ENCODE measurements around the gene COL13A1. TPM values are rescaled to one million over a fixed set of nuclear protein-coding genes. Genes with fewer than 3 reads are reported as not detected.

Gene COL13A1
- total RNA-seq, 1 experiment from 2014 or later = 3.6 TPM

- Histone ChIP-seq H3K4me1 (ENCODE audit: insufficient read depth, low read length) (no peaks in the 10 kb centered on the region; the same call in none of the 2 replicates), H3K9ac (ENCODE audit: extremely low read depth, insufficient read length, low read length) (no peak overlapping the region), H3K4ac (ENCODE audit: low read depth, low read length) (no peak overlapping the region), H2BK12ac (ENCODE audit: insufficient read length, low read depth, low read length) (no peak overlapping the region), H3K27me3 (ENCODE audit: insufficient read depth, low read length) (no peaks in the 10 kb centered on the region), H4K91ac (ENCODE audit: insufficient read length, low read depth, low read length) (no peak overlapping the region), H4K8ac (replicated peaks; ENCODE audit: insufficient read length, low read depth, low read length) (no peak overlapping the region), H3K14ac (ENCODE audit: insufficient read depth, low read length) (no peak overlapping the region), H4K5ac (ENCODE audit: insufficient read length, low read depth, low read length) (no peak overlapping the region), H3K9me3 (ENCODE audit: control insufficient read depth, low read depth, low read length) (no peaks in the 10 kb centered on the region), H3K79me2 (ENCODE audit: insufficient read depth, low read length) (no peaks in the 10 kb centered on the region), H3K18ac (ENCODE audit: insufficient read length, low read depth, low read length) (no peak overlapping the region), H2BK120ac (ENCODE audit: low read depth, low read length, poor library complexity, severe bottlenecking) (no peak overlapping the region), H3K23ac (ENCODE audit: insufficient read length, low read depth, low read length) (no peak overlapping the region), H2BK15ac (ENCODE audit: low read depth, low read length) (no peak overlapping the region), H3K56ac (ENCODE audit: insufficient read length, low read depth, low read length) (no peak overlapping the region), H4K20me1 (ENCODE audit: control insufficient read depth, insufficient read depth, insufficient read length) (no peaks in the 10 kb centered on the region), H3K79me1 (ENCODE audit: insufficient read depth, low read depth, low read length, poor library complexity, severe bottlenecking) (no peaks in the 10 kb centered on the region), H2AFZ (ENCODE audit: low read length) (no peak overlapping the region), H3K23me2 (ENCODE audit: insufficient read length, low read depth, low read length, poor library complexity, severe bottlenecking) (no peaks in the 10 kb centered on the region), H3K4me2 (ENCODE audit: insufficient read depth, insufficient read length, low read length) (no peak overlapping the region), H2BK5ac (ENCODE audit: insufficient read length, low read length) (no peak overlapping the region), H2BK20ac (ENCODE audit: low read depth, low read length, poor library complexity, severe bottlenecking) (no peak overlapping the region), H3K27ac (ENCODE audit: insufficient read length, low read depth, low read length) (no peak overlapping the region), H3T11ph (ENCODE audit: low read length) (no peak overlapping the region), H2AK5ac (ENCODE audit: insufficient read length, low read length) (no peak overlapping the region)
- no CpG with 5 or more reads among the region's 12 CpGs for WGBS (ENCODE audit: extremely low coverage, insufficient read length, low lambda C conversion rate)
- H3K36me3 Mint-ChIP-seq (ENCODE audit: insufficient read depth in 1 of 3, low read depth in 3 of 3) = no peaks in the 10 kb centered on the region; a peak in 1 of 7 replicates
- peaks cover 39 to 54% of the 10 kb centered on the region in 2 experiments for H3K4me1 Mint-ChIP-seq
- DNase-seq = no peak
- H3K9me3 Mint-ChIP-seq = no peaks in the 10 kb centered on the region
- peak overlapping the region in 1 of 2 experiments; percentile 34; a peak in 1 of 5 replicates for H3K4me3 Mint-ChIP-seq
- peak overlapping the region in 1 of 3 experiments; percentile 8; a peak in 1 of 7 replicates for H3K27ac Mint-ChIP-seq
- no peak for TF ChIP-seq CTCF (conservative IDR thresholded peaks at IDR 0.05)
- H3K27me3 Mint-ChIP-seq (ENCODE audit: low read depth) = peaks cover 8% of the 10 kb centered on the region
Observed at GRCh38 chr10:69896606-69897231, 95.0 kb downstream of the COL13A1 start.

All from H9 (cell line).